PC-9 (cell line): ENCODE data around the gene GIGYF1.

Experiments
- CTCF ChIP-seq: fragments of 200-600 bp; sonication (generic); conservative IDR thresholded peaks from 2 replicates; pipeline ENCODE4 v1.6.1; 2017; ENCODE audit warnings: mixed run types, antibody characterized with exemption, mild to moderate bottlenecking, moderate library complexity
- EZH2 ChIP-seq: fragments of 200-600 bp; sonication (generic); IDR thresholded peaks from 2 replicates; pipeline ENCODE4 v1.8.0; 2017; ENCODE audit warnings: antibody characterized with exemption, low read depth

DNA sequence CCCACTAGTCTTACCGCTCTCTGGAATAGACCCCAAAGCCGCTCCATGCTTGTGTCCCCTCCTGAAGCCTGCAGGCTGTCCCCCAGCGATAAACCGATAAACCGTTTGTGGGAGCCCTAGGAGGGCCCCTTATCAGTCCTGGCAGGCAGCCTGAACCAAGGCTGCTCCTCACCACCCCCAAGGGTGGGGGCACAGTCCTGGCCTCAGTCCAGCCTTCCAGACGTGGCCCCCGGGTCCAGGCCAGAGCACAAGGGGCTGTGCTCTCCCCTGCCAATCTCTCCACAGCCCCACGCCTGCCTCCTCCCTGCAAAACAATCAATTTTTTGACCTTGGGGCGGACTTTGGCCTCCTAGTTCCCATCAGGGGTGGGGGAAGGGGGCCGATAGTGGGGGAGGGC lies 52.6 kb downstream of the GIGYF1 start, which contains the start of gene TFR2:
- TF ChIP-seq EZH2: no peak
- no peak for TF ChIP-seq CTCF
